Stimulated activated CD4-positive, alpha-beta T cell treated with anti-CD3 and anti-CD28 coated beads, Interleukin-12 subunit alpha, Interleukin-12 subunit beta, amount 100 ng/mL, for 4 hours (primary cell): ENCODE results near the gene MKS1.
A peak's percentile ranks its signal among the peaks of the same experiment; 100 is the strongest.

Source experiments
- DNase-seq: peaks from one replicate; pipeline ENCODE4 v3.0.0-alpha.2; 2020

Gene MKS1

DNA sequence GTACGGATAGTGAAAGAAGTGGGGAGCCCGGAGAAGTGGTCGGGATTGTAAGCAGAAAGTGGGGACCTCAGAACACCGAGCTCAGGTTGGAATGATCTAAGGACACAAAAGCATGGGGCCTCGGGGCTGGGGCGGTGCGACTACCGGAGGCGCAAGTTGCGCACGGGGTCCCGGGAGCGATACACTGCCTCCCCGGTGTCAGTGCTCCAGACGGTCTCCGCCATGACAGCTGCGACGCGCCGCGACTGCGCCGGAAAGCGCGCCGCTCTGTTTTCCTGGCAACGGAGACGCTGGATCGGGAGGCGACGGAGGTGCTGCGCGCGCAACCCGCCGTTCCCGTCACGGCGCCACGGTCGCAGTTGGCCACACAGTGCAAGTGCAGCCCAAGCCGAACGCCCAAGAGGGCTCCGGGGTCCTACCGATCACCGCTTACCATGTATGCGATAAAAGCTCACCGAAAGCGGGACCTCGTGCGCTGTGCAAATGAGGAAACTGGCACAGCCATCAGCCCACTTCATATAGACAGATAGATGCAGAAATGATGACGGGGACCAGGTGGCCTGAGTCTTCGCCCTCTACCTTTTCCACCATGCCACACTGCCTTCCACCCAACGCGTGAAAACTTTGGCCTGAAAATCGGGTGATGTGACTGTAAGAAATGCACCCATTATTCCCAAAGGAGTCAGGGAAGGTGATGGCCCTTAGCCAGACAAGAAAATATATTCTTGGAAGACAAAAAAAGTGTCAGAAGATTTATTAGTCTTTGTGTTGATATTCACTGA, at the start of gene MKS1:
Gene MKS1 (minus strand): TSS at position 249 of the 782 bp plus-strand sequence. CDS start 25 bp downstream, at position 224.
- DNase-seq: peak; percentile 94

DNA sequence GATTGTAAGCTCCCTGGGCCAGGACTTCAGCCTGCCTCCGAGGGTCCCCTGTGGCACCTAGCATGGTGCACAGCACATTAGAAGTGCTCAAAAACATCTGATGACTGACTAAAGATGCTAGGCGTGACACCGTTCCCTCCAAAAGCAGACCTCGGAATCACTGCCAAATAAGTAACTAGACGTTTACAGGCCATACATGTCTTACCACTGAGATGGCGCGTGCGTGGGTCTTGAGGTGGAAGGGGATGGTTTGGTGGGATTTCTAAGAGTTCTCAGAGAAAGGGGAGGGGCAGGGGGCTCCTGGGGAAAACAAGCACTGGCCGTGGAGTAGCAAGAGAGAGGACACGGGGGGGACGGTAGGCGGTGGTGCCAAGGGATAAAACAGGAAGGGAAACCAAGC, 49.3 kb upstream of the MKS1 start:
- DNase-seq: no peak

DNA sequence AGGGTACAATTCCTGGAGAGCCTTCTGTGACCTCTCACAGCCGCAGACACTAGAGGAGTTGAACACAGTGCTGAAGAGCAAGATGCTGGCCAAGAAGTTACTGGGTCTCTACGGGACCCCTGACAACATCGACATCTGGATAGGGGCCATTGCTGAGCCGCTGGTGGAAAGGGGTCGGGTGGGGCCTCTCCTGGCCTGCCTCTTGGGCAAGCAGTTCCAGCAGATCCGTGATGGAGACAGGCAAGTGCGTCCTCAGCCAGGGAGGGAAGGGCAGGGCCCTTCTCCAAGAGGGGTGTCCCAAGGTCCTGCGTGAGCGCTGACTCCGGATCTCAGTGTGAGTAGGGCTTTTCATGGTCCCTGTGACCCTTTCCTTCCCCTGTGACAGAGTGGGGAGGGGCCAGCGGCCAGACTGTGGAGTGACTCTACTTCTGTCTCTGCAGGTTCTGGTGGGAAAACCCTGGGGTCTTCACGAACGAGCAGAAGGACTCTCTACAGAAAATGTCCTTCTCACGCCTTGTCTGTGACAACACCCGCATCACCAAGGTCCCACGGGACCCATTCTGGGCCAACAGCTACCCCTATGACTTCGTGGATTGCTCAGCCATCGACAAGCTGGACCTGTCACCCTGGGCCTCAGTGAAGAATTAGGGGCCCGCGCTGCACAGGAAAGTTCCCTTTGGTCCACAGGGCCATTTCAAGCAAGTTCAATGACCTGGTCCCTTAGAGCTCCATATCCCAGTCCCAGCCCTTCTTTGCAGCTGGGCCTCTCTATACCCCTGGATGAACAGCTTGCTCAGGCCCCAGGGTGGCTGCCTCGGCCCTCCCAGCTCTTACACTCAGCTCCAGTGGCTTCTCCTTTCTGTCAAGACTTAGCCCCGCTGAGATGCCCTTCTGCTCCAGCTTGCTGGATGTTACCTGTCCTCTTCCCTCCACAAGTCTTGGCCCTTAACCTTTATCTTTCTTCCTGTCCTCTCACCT, 48.6 kb upstream of the MKS1 start:
- no peak for DNase-seq

DNA sequence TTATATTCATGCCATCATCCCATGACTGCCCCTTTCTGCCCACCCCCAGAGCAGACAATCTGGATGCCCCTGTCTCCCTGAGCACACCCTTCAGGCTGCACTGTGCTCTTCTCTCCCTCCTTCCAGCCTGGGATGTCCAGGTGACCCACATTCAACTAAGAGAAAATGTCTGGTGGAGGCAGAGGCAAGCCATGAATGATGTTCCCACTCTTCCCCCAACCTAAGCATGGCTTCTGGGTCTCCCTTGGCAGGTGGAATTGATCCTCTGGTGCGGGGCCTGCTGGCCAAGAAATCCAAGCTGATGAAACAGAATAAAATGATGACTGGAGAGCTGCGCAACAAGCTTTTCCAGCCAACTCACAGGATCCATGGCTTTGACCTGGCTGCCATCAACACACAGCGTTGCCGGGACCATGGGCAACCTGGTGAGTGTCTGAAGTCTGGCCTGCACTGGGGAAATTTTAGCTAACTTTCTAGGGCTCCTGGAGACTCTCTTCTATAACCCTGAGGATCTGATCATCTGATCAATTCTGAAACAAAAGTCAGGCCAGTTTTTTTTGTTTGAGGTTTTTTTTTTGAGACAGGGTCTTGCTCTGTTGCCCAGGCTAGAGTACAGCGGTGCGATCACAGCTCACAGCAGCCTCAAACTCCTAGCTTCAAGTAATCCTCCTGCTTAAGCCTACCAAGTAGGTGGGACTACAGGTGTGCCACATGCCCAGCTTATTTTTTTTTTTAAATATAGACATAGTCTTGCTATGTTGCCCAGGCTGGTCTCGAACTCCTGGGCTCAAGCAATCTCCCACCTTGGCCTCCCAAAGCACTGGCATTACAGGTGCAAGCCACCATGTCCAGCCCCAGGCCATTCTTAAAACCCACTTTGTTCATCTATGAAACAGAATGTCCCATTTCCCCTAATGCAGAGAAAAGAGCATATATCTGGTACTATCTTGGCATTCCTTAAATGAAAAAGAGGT, 47.1 kb upstream of the MKS1 start:
- no peak for DNase-seq

DNA sequence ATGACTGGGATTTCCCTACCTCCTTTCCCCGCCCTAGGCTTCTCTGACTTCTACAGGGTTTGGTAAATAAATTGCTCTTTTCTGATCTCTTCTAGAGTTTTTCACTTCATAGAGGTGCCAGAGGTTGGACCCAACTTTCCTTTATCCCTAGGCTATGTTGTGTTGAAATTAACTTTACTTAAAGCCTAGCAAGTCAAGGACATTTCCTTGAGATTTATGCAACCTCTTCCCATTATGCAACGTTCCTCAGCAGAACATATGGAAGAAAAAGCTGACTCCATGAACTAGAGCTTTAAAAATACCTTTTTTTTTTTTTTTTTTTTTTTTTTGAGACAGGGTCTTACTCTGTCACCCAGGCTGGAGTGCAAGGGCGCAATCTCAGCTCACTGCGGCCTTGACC, 46.2 kb upstream of the MKS1 start:
- no peak for DNase-seq

DNA sequence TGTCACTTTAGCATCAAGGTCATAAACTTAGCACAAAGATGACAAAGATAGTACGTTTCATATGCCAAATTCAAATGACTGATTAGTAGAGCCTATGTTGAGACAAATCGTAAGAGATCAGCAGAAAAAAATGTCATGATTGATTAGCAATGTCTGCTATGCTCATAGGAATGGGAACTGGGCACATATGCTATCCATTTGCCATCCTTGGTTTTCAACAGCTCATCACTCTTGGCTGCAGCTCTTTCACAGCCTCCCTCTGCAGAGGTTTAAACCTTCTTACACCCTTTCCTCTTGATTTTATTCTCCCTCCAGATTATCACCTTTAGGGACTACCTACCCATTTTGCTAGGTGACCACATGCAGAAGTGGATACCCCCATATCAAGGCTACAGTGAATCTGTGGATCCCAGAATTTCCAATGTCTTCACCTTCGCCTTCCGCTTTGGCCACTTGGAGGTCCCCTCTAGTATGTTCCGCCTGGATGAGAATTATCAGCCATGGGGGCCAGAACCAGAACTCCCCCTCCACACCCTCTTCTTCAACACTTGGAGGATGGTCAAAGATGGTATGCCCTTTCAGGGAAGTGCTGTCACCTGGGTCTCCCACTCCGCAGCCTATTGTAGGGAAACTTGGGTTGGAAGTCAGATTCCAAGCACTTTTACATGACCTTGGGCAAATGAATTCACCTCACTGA, 45.5 kb upstream of the MKS1 start:
- DNase-seq: no peak

DNA sequence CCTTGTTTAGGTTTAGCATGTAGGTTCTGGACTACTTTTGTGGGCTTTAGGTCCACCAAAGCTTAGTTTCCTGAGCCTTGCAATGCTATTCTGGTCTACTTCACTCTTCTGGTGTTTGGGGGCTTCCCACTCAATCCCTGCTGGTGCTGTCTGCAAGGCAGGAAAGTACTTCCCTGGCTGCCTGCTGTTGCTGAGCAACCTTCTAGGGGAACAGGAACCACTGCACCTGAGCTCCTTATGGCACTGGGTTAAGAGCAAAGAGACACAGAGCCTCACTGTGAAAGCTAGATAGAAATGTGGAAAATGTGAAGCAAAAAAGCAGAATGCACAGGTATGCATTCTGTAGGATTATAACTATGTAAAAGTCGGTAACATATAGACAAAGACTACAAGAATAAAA, 44.7 kb upstream of the MKS1 start:
- DNase-seq: no peak

DNA sequence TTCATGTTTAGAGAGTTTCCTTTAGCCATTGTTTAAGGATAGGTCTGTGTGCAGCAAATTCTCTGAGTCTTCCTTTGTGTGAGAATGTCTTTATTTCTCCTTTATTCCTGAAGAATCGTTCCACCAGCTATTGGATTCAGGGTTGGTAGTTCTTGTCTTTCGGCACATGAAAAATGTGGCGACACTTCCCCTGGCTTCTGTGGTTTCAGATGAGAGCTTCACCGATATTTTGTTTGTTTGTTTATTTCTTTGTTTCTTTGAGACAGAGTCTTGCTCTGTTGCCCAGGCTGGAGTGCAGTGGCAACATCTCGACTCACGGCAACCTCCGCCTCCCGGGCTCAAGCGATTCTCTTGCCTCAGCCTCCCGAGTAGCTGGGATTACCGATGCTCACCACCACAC, 43.1 kb upstream of the MKS1 start:
- no peak for DNase-seq

DNA sequence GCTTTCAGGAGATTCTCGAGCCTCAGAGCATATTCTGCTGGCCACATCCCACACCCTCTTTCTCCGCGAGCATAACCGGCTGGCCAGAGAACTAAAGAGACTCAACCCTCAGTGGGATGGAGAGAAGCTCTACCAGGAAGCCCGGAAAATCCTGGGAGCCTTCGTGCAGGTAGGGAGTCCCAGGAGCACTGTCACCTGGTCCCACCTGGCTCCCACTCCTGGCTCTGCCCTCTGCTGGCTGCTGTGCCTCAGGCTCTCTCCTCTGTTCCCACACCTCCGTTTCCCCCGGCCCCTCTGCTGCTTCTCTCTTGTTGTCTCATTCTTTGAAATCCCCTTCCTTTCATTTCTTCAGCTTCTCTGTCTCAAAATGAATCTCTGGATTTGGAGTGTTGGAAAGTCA, 35.7 kb upstream of the MKS1 start:
- no peak for DNase-seq

DNA sequence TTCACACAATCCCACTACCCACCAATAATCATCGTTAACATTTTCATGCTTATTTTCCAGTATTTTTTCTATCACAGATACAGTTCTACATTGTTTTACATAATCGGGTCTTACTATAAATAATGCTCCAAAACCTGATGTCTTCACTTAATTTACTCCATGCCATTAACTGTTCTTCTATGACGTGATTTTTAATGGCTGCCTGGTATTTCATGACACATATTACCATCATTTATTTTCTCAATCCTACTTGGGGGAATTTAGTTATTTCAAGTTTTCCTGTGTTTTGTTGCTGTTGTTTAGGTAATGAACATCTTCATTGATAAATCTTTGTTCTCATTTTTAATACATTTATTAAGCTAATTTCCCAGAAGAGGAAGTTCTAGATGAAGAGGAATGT, 34.0 kb upstream of the MKS1 start:
- no peak for DNase-seq

DNA sequence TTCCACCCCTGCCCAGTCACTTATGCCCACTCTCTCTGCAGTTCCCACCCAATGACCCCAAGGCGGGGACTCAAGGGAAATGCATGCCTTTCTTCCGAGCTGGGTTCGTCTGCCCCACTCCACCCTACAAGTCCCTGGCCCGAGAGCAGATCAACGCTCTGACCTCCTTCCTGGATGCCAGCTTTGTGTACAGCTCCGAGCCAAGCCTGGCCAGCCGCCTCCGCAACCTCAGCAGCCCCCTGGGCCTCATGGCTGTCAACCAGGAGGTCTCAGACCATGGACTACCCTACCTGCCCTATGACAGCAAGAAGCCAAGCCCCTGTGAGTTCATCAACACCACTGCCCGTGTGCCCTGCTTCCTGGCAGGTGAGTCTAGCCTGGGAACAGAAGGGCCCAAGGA, 33.1 kb upstream of the MKS1 start:
- DNase-seq: no peak

DNA sequence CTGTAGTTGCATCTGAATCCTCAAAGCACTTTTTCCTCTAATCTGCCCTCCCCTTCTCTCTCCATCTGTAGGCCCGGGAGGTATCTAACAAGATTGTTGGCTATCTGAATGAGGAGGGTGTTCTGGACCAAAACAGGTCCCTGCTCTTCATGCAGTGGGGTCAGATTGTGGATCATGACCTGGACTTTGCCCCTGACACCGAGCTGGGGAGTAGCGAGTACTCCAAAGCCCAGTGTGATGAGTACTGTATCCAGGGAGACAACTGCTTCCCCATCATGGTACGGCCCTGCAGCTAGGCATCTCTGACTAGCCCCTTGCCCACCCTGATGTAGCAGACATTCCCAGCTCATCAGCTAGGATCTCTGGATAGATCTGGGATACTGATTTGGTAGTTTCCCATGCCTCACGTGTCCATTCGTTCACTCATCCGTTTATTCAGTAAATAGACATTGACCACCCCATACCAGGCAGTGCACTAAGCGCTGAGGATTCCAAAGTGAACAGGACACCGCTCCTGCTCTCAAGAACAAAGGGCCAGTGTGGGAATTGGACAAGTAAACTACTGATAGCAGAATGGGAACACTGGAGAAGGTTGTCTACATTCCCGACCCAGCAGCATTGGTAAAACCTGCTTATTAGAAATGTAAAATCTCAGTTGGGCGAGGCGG, 31.4 kb upstream of the MKS1 start:
- no peak for DNase-seq

DNA sequence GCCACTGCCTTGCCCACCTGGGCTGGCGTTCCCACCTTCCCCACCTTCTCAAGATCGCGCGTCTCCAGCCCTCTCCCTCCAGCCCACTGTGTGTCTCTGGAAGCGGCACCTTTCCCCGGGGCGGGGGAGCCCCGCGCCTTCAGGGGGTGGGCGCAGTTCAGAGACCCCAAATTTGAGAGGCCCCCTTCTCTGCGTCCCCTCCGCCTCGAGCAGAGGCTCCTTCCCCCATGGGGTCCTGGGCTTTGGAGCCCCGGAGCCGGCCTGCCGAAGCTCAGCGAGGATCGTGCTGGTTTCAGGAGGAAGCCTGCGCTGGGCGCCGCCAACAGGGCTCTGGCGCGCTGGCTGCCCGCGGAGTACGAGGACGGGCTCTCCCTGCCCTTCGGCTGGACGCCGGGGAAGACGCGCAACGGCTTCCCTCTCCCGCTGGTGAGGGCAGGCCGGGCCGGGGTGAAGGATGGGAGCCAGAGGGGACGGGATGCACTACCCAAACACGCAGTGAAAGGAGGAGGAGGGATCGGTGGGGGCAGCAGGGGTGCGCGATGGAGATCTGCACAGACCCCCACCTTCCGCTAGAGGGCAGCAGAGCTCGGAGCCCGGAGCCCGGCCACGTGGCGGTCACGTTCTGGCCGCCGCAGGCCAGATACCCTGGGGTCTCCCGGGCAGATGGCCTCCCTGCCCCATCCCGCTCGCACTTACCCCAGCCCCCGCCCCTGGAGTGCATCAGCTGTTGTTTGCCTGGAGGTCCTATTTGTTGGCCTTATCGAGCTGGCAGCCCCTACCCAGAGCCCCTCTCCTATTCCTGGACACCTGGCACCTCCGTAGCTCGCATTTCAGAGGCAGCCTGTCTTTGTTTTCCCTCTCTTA, 30.4 kb upstream of the MKS1 start:
- peak; percentile 77 for DNase-seq

DNA sequence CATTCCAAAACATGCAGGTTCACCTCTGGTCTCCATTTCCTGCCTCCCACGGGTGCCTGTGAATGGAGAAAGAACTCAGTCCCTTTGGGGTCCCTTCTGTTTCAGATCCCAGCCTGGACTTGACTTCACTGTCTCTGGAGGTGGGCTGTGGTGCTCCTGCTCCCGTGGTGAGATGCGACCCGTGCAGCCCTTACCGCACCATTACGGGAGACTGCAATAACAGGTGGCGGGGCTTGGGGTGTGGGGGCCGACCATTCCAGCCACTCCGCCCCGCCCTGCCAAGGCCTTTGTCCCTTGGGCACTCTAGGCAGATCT, 29.9 kb upstream of the MKS1 start:
- DNase-seq: no peak

DNA sequence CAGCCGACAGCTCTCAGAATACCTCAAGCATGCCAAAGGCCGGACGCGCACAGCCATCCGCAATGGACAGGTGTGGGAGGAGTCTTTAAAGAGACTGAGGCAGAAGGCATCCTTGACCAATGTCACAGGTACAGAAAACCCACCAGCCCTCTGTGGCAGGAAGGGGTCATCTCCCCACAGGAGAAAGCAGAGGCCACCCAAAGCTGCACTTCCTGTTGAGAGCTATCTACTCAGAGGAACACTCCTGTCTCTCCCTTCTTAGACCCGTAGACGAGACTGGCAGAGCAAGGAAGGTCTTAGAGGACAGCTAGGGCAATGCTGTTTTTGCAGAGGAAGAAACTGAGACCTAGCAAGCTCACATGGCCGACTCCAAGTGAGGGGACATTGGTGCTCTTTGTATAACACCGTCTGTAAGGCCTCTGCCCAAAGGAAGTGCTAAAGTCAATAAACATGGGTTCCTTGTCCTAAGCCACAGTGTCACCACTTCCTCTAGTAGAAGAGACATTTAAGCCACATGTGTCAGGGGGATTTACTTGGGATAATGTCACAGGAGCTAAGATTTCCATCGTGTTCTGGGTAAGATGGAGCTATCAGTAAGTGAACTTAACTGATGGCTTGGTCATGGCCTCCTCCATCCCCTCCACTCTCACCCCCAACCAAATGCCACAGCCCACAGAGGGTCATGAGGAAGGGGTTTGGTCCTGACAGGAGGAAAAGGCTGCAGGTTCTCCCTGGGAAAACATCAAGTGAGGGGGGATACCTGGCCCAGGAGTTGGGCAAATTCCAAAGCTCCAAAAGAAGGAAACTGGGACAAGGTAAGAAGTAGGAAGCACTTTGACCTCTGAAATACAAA, 28.7 kb upstream of the MKS1 start:
- no peak for DNase-seq

DNA sequence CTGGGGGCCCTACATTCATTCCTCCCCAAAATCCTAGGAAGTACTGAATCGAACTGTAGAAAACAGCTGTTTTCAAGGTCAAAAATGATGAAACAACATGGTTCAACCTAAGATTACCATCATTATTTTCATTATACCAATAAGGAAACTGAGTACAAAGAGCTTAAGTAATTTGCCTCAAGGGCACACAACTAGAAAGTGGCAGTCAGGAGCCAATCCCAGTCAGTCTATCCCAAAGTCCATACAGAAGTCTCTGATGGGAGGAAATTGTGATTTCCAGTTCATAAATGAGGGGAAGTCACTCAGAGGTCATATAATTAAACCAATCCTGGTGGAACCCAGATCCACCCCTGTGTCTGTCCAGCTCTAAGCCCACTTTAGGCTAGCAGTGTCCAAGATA, 27.7 kb upstream of the MKS1 start:
- DNase-seq: no peak

DNA sequence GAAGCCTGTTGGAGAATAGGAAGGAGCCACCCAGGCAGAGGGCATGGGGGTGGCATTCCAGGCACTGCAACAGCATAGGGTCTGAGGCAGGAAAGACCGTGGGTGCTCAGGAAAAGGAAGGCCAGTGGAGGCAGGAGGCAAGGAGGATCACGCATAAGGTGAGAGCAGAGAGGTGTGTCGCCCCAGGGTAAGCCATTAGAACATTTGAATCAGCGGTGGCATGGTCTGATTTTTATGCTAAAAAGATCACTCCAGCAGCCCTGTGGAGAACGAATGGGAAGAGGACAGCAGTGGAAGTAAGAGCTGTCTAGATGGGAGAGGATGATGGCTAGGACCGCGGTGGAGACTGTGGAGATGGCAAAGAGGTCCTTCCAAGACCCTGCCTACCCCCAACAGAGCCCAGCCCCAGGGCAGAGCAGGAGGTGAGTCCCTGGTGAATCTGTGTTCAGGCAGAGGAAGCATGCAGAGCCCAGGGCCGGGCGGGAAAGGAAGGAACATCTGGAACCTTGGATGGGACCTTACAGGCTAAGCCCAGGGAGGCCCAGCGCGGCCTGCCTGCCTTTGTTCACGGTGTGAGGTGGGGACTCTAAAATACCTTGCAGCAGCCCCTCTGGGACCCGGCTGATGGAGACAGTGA, 27.2 kb upstream of the MKS1 start:
- DNase-seq: no peak

DNA sequence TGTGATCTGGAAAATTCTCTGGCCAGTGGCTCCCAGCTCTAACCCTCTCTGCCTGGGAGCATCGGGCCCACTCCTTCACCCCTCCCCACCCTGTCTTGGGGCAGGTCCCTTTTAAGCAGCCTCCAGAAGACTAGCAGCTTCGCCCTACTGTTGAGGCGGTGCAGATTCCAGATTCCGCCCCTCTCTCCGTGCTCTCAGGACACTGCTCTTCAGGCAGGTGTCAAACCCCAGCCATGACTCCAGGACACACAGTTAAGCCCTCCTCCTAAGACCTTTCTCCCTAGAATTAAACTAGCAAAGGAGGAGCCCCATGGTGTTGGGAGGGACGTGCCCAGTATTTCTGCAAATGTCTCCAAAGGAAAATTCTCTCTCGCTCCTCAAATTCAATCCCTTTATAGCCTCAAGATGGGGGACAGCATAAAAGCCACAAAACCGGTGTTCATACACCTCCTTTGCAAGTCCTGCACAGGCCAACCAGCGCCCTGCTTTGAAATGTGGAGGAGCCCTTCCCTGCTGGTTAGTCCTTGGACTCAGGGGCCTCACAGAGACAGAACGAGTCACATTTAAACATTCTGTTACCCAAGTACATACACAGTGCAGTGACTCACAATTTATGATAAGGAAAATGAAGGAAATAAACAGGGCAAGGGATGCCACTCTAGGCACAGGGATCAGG, 26.5 kb upstream of the MKS1 start:
- DNase-seq: no peak

DNA sequence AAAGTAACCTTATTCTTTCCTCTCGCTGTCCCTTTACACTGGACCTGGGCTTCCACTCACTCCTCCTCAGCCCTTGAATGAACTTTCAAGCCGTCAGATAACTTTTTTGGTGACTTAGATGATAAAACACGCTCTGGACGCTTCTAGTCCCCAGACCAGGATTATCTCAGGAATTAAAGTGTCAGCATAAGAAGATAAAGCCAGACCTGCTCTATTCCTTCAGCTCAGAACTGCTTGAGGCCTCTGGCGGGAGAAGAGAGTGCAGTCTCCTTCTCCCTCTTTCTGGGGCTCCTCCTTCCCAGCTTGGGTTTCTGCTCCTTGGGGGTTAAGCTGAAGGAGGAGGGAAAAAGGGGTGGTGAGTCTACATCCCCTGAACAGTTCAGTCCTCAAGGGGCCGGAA, 25.9 kb upstream of the MKS1 start:
- DNase-seq: no peak
